Esophagus muscularis mucosa (tissue), 2 donors: ENCODE results near the gene TM4SF1.

ENCODE experiments used
- POLR2A ChIP-seq: fragments of 450-650 bp; IDR thresholded peaks from one replicate; pipeline ENCODE4 v1.6.1; 2017; ENCODE audit warnings: antibody characterized with exemption, moderate library complexity, mild to moderate bottlenecking, low read depth
- POLR2AphosphoS5 ChIP-seq, 2 donors: sonication (generic); formaldehyde crosslinking; IDR thresholded peaks; one replicate each; pipeline ENCODE4 v1.6.1; 2017; ENCODE audit warnings: antibody characterized with exemption in 2 of 2

DNA sequence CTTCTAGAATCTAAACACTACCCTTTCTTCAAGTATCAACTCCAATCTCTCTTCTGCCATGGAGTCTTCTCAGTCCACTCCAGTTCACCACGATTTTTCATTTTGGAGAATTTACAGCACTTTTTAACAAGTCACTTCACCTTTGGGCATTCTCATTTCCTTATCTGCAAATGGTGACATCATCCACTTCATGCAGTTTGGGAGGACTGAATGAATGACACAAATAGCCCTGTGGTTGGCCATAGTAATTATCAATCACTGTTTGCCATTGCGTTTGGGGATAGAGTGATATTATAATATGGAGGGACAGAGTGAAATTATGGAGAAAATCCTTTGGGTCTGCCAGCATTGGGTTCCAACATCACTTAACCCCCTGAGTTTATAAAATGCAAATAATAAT lies 38.0 kb upstream of the TM4SF1 start:
- no peak for TF ChIP-seq POLR2A
- TF ChIP-seq POLR2AphosphoS5 (IDR thresholded peaks at IDR 0.05), result no peak
